HepG2 (cell line): ENCODE data around the gene GPR137. TPM values are rescaled to one million over a fixed set of nuclear protein-coding genes. Genes with fewer than 3 reads are reported as not detected.

Experiments
- NCOA1 ChIP-seq: sonication (generic); formaldehyde crosslinking; IDR thresholded peaks from 2 replicates; pipeline ENCODE4 v1.9.0; 2021; ENCODE audit warnings: missing genetic modification reagents
- PHF21A ChIP-seq: sonication (generic); formaldehyde crosslinking; IDR thresholded peaks from 2 replicates; pipeline ENCODE4 v1.5.0; 2020; ENCODE audit warnings: mild to moderate bottlenecking, missing genetic modification reagents
- RCOR2 ChIP-seq: IDR thresholded peaks from 2 replicates; pipeline ENCODE4 v1.6.1; 2016; ENCODE audit warnings: missing biosample characterization, missing genetic modification reagents
- SNAI1 ChIP-seq: sonication (generic); formaldehyde crosslinking; IDR thresholded peaks from 2 replicates; pipeline ENCODE4 v1.5.0; 2020; ENCODE audit warnings: mild to moderate bottlenecking, missing genetic modification reagents, borderline replicate concordance
- SNRNP70 ChIP-seq: fragments of 200-400 bp; formaldehyde crosslinking; IDR thresholded peaks from 2 replicates; pipeline ENCODE4 v1.6.1; 2017; ENCODE audit warnings: mild to moderate bottlenecking, low read depth, low read length, moderate library complexity
- YEATS2 ChIP-seq: sonication (generic); formaldehyde crosslinking; IDR thresholded peaks from 2 replicates; pipeline ENCODE4 v1.4.0; 2020; ENCODE audit warnings: missing genetic modification reagents, borderline replicate concordance
- ZEB1 ChIP-seq: IDR thresholded peaks from 2 replicates; pipeline ENCODE4 v1.6.1; 2012; ENCODE audit warnings: mild to moderate bottlenecking, low read depth, inconsistent platforms; ENCODE audit not compliant: insufficient replicate concordance
- ZNF329 ChIP-seq: sonication (generic); formaldehyde crosslinking; IDR thresholded peaks from 2 replicates; pipeline ENCODE4 v1.9.0; 2021; ENCODE audit warnings: low read depth, mild to moderate bottlenecking, missing genetic modification reagents
- ZNF547 ChIP-seq: sonication (generic); formaldehyde crosslinking; IDR thresholded peaks from 2 replicates; pipeline ENCODE4 v1.5.1; 2020; ENCODE audit warnings: mild to moderate bottlenecking, missing genetic modification reagents
- ZNF605 ChIP-seq: sonication (generic); formaldehyde crosslinking; IDR thresholded peaks from 2 replicates; pipeline ENCODE4 v1.8.0; 2022; ENCODE audit warnings: mild to moderate bottlenecking, missing genetic modification reagents
- ZNF619 ChIP-seq: sonication (generic); formaldehyde crosslinking; IDR thresholded peaks from 2 replicates; pipeline ENCODE4 v1.4.0; 2020; ENCODE audit warnings: mild to moderate bottlenecking, missing genetic modification reagents
- ZSCAN12 ChIP-seq: sonication (generic); formaldehyde crosslinking; IDR thresholded peaks from 2 replicates; pipeline ENCODE4 v1.9.0; 2021; ENCODE audit warnings: mild to moderate bottlenecking, missing genetic modification reagents
- polyA plus RNA-seq, 8 experiments: library from polyadenylated mRNA; depleted of rRNA in 3 of 8; stranded (reverse) in 7 of 8; unstranded in 1 of 8; fragments of >200 nt; fragmentation: Illumina TruSeq in 4 of 8; extraction: Trizol in 4 of 8; gene quantifications; 2 replicates each; pipeline versions ENCODE4 v1.2.1 to v1.2.3, GENCODE V29; 2011 to 2016; ENCODE audit warnings: low read depth in 4 of 8, missing spikeins in 1 of 8, mixed read lengths in 1 of 8; ENCODE audit not compliant: insufficient read depth in 1 of 8
- total RNA-seq, 5 experiments: library from RNA; depleted of rRNA; stranded (reverse); fragments of >200 nt; fragmentation: Illumina TruSeq; extraction: Trizol; gene quantifications; 2 replicates each; pipeline ENCODE4 v1.2.3, GENCODE V29; 2016; ENCODE audit warnings: low read depth in 1 of 5
- TF ChIP-seq, protein P1 (sequence below): IDR thresholded peaks from 2 replicates; pipeline ENCODE4 v1.6.1; 2012; ENCODE audit warnings: inconsistent platforms
- TF ChIP-seq, protein P2 (sequence below): sonication (generic); formaldehyde crosslinking; IDR thresholded peaks from 2 replicates; pipeline ENCODE4 v1.8.1; 2023; ENCODE audit warnings: mild to moderate bottlenecking, inconsistent platforms, moderate library complexity, missing genetic modification reagents, borderline replicate concordance
- TF ChIP-seq, protein P3 (sequence below), 2 experiments: fragments of 450-650 bp in 1 of 2; sonication (generic) in 1 of 2; formaldehyde crosslinking; IDR thresholded peaks; 2 replicates each; pipeline versions ENCODE4 v1.5.0 to v1.8.0; 2020 to 2022; ENCODE audit warnings: mild to moderate bottlenecking in 1 of 2, missing genetic modification reagents in 1 of 2
- TF ChIP-seq, protein P4 (sequence below): sonication (generic); formaldehyde crosslinking; IDR thresholded peaks from 2 replicates; pipeline ENCODE4 v1.9.0; 2022; ENCODE audit warnings: low read depth, missing genetic modification reagents
- TF ChIP-seq, protein P5 (sequence below): sonication (generic); formaldehyde crosslinking; IDR thresholded peaks from 2 replicates; pipeline ENCODE4 v1.5.1; 2020; ENCODE audit warnings: mild to moderate bottlenecking, missing genetic modification reagents, moderate library complexity
- TF ChIP-seq, protein P6 (sequence below): conservative IDR thresholded peaks from 2 replicates; pipeline ENCODE4 v1.6.1; 2018; ENCODE audit warnings: missing genetic modification reagents

The GPR137 gene
- total and polyA plus RNA-seq, 2 of the 13 experiments (the other 11 are each of a cell fraction or from before 2014, with no cell fraction given), result 8.5 to 13.2 TPM

DNA sequence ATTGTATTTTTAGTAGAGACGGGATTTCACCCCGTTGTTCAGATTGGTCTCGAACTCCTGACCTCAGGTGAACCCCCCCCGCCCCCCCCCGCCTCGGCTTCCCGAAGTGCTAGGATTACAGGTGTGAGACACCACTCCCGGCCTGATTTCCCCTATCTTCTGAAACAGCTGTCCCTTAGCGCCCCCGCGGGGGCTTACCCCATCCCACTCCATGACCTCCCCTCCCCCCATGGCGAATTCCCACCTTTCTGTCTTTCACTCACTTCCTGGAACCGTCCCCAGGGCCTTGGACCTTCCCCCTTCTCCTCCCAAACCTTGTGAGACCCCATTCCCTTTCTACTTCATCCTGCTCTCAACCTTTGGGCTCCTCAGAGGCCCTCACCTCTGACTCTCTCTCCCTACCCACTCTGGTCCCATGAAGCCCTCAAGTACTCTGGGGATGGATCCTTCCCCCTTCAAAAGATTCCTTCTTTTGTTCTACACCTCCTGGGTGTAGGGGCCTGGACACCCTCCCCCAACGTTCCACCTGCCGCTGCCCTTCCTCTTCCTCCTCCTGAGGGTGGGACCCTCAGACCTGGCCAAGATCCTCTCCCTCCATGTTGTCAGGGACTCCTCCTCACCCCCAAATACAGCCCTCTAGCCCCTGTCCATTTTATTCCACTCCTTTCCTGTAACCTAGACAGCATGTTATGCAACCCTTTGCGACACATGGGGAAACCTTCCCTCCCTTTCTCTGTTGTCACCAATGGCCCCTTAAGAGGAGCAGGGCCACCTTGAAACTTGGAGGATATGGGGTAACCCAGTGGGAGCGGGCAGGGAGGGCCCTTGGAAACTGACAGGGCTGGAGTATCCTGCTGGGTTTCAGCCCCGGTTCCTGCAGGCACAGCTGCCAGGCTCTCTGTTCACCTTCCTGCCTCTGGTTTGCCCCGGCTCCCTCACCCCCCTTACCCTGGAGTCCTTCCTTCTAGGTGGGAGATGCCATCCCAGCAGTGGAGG, 33.4 kb downstream of the GPR137 start (continued):
- no peak for TF ChIP-seq NCOA1 (CRISPR knock-in tag)
- TF ChIP-seq, protein P1, sequence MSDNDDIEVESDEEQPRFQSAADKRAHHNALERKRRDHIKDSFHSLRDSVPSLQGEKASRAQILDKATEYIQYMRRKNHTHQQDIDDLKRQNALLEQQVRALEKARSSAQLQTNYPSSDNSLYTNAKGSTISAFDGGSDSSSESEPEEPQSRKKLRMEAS, result no peak
- no peak for TF ChIP-seq ZNF547 (CRISPR knock-in tag)
- TF ChIP-seq, protein P2, sequence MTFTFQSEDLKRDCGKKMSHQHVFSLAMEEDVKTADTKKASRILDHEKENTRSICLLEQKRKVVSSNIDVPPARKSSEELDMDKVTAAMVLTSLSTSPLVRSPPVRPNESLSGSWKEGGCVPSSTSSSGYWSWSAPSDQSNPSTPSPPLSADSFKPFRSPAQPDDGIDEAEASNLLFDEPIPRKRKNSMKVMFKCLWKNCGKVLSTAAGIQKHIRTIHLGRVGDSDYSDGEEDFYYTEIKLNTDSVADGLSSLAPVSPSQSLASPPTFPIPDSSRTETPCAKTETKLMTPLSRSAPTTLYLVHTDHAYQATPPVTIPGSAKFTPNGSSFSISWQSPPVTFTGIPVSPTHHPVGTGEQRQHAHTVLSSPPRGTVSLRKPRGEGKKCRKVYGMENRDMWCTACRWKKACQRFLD (CRISPR knock-in tag), result no peak
- TF ChIP-seq ZNF605 (CRISPR knock-in tag), result 0 out of 2 replicates have a peak, but pooled peaks have one; percentile 8
- TF ChIP-seq ZNF619 (CRISPR knock-in tag), result no peak
- TF ChIP-seq, protein P3, sequence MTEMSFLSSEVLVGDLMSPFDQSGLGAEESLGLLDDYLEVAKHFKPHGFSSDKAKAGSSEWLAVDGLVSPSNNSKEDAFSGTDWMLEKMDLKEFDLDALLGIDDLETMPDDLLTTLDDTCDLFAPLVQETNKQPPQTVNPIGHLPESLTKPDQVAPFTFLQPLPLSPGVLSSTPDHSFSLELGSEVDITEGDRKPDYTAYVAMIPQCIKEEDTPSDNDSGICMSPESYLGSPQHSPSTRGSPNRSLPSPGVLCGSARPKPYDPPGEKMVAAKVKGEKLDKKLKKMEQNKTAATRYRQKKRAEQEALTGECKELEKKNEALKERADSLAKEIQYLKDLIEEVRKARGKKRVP (CRISPR knock-in tag; IDR thresholded peaks at IDR 0.05), result 0 out of 4 replicates have a peak, but pooled peaks of 1 of the 2 experiments have one; percentile 1
- TF ChIP-seq RCOR2 (CRISPR knock-in tag), result no peak
- TF ChIP-seq YEATS2 (CRISPR knock-in tag), result no peak
- no peak for TF ChIP-seq ZNF329 (CRISPR knock-in tag)
- peak; percentile 37 for TF ChIP-seq ZEB1
- TF ChIP-seq SNAI1 (CRISPR knock-in tag), result no peak
- TF ChIP-seq, protein P4, sequence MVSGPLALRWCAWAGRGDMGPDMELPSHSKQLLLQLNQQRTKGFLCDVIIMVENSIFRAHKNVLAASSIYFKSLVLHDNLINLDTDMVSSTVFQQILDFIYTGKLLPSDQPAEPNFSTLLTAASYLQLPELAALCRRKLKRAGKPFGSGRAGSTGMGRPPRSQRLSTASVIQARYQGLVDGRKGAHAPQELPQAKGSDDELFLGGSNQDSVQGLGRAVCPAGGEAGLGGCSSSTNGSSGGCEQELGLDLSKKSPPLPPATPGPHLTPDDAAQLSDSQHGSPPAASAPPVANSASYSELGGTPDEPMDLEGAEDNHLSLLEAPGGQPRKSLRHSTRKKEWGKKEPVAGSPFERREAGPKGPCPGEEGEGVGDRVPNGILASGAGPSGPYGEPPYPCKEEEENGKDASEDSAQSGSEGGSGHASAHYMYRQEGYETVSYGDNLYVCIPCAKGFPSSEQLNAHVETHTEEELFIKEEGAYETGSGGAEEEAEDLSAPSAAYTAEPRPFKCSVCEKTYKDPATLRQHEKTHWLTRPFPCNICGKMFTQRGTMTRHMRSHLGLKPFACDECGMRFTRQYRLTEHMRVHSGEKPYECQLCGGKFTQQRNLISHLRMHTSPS (CRISPR knock-in tag), result no peak
- TF ChIP-seq, protein P5, sequence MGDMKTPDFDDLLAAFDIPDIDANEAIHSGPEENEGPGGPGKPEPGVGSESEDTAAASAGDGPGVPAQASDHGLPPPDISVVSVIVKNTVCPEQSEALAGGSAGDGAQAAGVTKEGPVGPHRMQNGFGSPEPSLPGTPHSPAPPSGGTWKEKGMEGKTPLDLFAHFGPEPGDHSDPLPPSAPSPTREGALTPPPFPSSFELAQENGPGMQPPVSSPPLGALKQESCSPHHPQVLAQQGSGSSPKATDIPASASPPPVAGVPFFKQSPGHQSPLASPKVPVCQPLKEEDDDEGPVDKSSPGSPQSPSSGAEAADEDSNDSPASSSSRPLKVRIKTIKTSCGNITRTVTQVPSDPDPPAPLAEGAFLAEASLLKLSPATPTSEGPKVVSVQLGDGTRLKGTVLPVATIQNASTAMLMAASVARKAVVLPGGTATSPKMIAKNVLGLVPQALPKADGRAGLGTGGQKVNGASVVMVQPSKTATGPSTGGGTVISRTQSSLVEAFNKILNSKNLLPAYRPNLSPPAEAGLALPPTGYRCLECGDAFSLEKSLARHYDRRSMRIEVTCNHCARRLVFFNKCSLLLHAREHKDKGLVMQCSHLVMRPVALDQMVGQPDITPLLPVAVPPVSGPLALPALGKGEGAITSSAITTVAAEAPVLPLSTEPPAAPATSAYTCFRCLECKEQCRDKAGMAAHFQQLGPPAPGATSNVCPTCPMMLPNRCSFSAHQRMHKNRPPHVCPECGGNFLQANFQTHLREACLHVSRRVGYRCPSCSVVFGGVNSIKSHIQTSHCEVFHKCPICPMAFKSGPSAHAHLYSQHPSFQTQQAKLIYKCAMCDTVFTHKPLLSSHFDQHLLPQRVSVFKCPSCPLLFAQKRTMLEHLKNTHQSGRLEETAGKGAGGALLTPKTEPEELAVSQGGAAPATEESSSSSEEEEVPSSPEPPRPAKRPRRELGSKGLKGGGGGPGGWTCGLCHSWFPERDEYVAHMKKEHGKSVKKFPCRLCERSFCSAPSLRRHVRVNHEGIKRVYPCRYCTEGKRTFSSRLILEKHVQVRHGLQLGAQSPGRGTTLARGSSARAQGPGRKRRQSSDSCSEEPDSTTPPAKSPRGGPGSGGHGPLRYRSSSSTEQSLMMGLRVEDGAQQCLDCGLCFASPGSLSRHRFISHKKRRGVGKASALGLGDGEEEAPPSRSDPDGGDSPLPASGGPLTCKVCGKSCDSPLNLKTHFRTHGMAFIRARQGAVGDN, result peak; percentile 31; the same call in 1 of the 2 replicates
- no peak for TF ChIP-seq ZSCAN12 (CRISPR knock-in tag)
- no peak for TF ChIP-seq SNRNP70
- TF ChIP-seq PHF21A (CRISPR knock-in tag), result no peak
- TF ChIP-seq, protein P6, sequence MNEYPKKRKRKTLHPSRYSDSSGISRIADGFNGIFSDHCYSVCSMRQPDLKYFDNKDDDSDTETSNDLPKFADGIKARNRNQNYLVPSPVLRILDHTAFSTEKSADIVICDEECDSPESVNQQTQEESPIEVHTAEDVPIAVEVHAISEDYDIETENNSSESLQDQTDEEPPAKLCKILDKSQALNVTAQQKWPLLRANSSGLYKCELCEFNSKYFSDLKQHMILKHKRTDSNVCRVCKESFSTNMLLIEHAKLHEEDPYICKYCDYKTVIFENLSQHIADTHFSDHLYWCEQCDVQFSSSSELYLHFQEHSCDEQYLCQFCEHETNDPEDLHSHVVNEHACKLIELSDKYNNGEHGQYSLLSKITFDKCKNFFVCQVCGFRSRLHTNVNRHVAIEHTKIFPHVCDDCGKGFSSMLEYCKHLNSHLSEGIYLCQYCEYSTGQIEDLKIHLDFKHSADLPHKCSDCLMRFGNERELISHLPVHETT (CRISPR knock-in tag), result no peak
